Small intestine (tissue), 7 donors: Measurements from ENCODE around the gene TLCD3A. TPM values are rescaled to one million over a fixed set of nuclear protein-coding genes. Genes with fewer than 3 reads are reported as not detected.
A peak's percentile ranks its signal among the peaks of the same experiment; 100 is the strongest.
"Not testable (repeated sequence)": the region's sequence is repeated elsewhere in the genome, so short reads cannot be mapped to it uniquely, and the experiment has no call there.

Source experiments
- DNase-seq, 2 donors: peaks; one replicate each; pipeline versions ENCODE4 v3.0.0 to v3.0.0-alpha.2; 2013
- FAIRE-seq: peaks from 2 replicates; lab custom pipeline; 2012; peaks lifted over from hg19 to GRCh38; lab: Jason Lieb, UNC
- H3K27ac ChIP-seq, 3 donors: one replicate each; pipeline ENCODE4 v1.5.1; 2013; ENCODE audit warnings: low read length in 2 of 3, mild to moderate bottlenecking in 2 of 3, control low read depth in 1 of 3, inconsistent platforms in 1 of 3, low read depth in 1 of 3, moderate library complexity in 1 of 3
- H3K27me3 ChIP-seq, 3 donors: one replicate each; pipeline ENCODE4 v1.6.1; 2013; ENCODE audit warnings: low read length in 3 of 3, inconsistent platforms in 1 of 3; ENCODE audit not compliant: control insufficient read depth in 3 of 3, insufficient read depth in 3 of 3
- H3K36me3 ChIP-seq, 3 donors: one replicate each; pipeline ENCODE4 v1.6.1; 2013; ENCODE audit warnings: low read length in 3 of 3, inconsistent platforms in 1 of 3, low read depth in 1 of 3, mild to moderate bottlenecking in 1 of 3, moderate library complexity in 1 of 3; ENCODE audit not compliant: control insufficient read depth in 3 of 3, insufficient read depth in 2 of 3
- H3K4me1 ChIP-seq, 3 donors: one replicate each; pipeline ENCODE4 v1.6.1; 2013; ENCODE audit warnings: low read length in 2 of 3, inconsistent platforms in 1 of 3, low read depth in 1 of 3, mild to moderate bottlenecking in 1 of 3, moderate library complexity in 1 of 3; ENCODE audit not compliant: control insufficient read depth in 3 of 3, insufficient read depth in 2 of 3
- H3K4me3 ChIP-seq, 3 donors: one replicate each; pipeline ENCODE4 v1.5.1; 2013; ENCODE audit warnings: low read length in 3 of 3, control low read depth in 1 of 3, inconsistent platforms in 1 of 3, low read depth in 1 of 3, mild to moderate bottlenecking in 1 of 3, moderate library complexity in 1 of 3
- H3K9me3 ChIP-seq, 2 donors: one replicate each; pipeline ENCODE4 v1.6.1; 2013; ENCODE audit warnings: low read depth in 1 of 2, low read length in 1 of 2; ENCODE audit not compliant: control insufficient read depth in 2 of 2, insufficient read depth in 1 of 2
- WGBS, 3 donors: extraction: QIAGEN DNeasy Blood & Tissue Kit; methylation state at CpG; one replicate each; pipeline ENCODE4 v1.1.7; 2013; 5-methylcytosine and 5-hydroxymethylcytosine counted together
- polyA plus RNA-seq, 4 donors: library from polyadenylated mRNA; stranded (reverse) in 3 of 4; unstranded in 1 of 4; fragments of 200-250 nt in 3 of 4; fragments of 120-200 nt in 1 of 4; gene quantifications; one replicate each; pipeline versions ENCODE4 v1.2.1 to v1.2.3, GENCODE V29; 2013
- donor health status: healthy with polysubstance abuse.
- donor health status: control.
- donor health status: control.
- donor health status: Bipolar disorder and iron deficiency.
- donor health status: healthy.

Gene TLCD3A
- polyA plus RNA-seq, 4 donors: 5.6 to 25.7 (median 11.8) TPM

- peaks cover 0 to 32% (median 7%) of the 10 kb centered on the region in 3 donors for H3K36me3 ChIP-seq
- peak within 1 kb of the TSS; percentile 52 to 89 (median 71) for H3K27ac ChIP-seq
- peaks cover 0 to 17% (median 2%) of the 10 kb centered on the region in 3 donors for H3K4me1 ChIP-seq
- DNase-seq (peak; percentile 85 to 97), FAIRE-seq (no peak)
- H3K27me3 ChIP-seq: no peaks in the 10 kb centered on the region
- WGBS, 3 donors: 0 to 1% (median 1%) methylated on average over 60 to 87 of the region's 87 CpGs
- H3K4me3 ChIP-seq: peak within 1 kb of the TSS; percentile 78 to 83 (median 78)
- peaks cover 0 to 5% of the 10 kb centered on the region in 2 donors for H3K9me3 ChIP-seq
These were observed 19.7 kb downstream of the TLCD3A start, which contains the start of gene GEMIN4 for GRCh38 chr17:752002-752619. Gene GEMIN4 (minus strand): TSS chr17:752264. CDS start chr17:752142, 122 bp downstream.

GRCh38 chr17:752620-753219, 20.3 kb downstream of the TLCD3A start:
- H3K9me3 ChIP-seq: peaks cover 0 to 5% of the 10 kb centered on the region in 2 donors
- DNase-seq: peak; percentile 37 to 67
- peaks cover 0 to 31% (median 3%) of the 10 kb centered on the region in 3 donors for H3K36me3 ChIP-seq
- peak overlapping the region; percentile 75 to 78 (median 78) for H3K4me3 ChIP-seq
- peaks cover 0 to 17% (median 2%) of the 10 kb centered on the region in 3 donors for H3K4me1 ChIP-seq
- WGBS, 3 donors: 19 to 44% (median 32%) methylated on average over 35 to 43 of the region's 43 CpGs
- no peak for FAIRE-seq
- H3K27me3 ChIP-seq: no peaks in the 10 kb centered on the region
- peak overlapping the region; percentile 52 to 89 (median 71) for H3K27ac ChIP-seq

DNA sequence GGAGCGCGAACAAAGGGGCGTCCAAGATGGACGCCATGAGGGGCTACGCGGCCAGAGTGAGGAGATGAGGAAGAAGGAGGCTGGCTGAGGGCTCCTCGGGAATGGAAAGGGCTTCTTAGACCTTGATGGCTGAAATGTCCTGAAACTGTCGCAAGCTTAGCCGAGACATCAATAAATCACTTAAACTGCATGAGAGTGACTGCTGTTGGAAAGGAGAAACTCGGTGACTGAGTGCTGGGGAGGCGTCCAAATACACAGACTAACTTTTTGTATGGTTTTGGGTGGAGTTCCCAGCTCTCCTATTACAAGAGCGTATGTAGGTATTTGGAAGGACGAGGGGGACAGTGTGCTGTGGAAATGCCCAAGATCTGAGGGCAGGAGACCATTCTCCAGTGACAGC, 21.0 kb downstream of the TLCD3A start:
- H3K9me3 ChIP-seq: peaks cover 0 to 5% of the 10 kb centered on the region in 2 donors
- no peak overlapping the region for H3K27ac ChIP-seq
- FAIRE-seq: no peak
- H3K4me3 ChIP-seq: no peak overlapping the region
- no peak for DNase-seq
- peaks cover 0 to 17% (median 2%) of the 10 kb centered on the region in 3 donors for H3K4me1 ChIP-seq
- no peaks in the 10 kb centered on the region for H3K27me3 ChIP-seq
- 76 to 88% (median 84%) methylated on average over 13 of the region's 13 CpGs for WGBS, 3 donors
- H3K36me3 ChIP-seq: peaks cover 0 to 29% (median 3%) of the 10 kb centered on the region in 3 donors

DNA sequence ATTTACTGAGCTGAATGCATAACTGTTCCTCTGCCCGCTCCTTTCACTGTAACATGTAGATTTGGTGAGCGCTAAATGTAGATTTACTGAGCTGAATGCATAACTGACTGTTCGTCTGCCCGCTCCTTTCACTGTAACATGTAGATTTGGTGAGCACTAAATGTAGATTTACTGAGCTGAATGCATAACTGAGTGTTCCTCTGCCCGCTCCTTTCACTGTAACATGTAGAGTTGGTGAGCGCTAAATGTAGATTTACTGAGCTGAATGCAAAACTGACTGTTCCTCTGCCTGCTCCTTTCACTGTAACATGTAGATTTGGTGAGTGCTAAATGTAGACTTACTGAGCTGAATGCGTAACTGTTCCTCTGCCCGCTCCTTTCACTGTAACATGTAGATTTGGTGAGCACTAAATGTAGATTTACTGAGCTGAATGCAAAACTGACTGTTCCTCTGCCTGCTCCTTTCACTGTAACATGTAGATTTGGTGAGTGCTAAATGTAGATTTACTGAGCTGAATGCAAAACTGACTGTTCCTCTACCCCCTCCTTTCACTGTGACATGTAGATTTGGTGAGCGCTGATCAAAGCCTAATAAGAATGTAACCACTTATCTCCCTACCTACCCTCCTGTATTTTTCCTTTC, 23.0 kb downstream of the TLCD3A start:
- not testable (repeated sequence) for H3K9me3 ChIP-seq, DNase-seq, H3K27me3 ChIP-seq, H3K27ac ChIP-seq, H3K4me3 ChIP-seq
- H3K4me1 ChIP-seq: peaks cover 0 to 16% (median 2%) of the 10 kb centered on the region in 3 donors
- WGBS, 3 donors: 96 to 98% (median 98%) methylated on average over 9 of the region's 9 CpGs
- H3K36me3 ChIP-seq: peaks cover 3 to 34% (median 3%) of the 10 kb centered on the region in 3 donors
- FAIRE-seq: peak; percentile 5

GRCh38 chr17:756010-756567, 23.7 kb downstream of the TLCD3A start:
- H3K36me3 ChIP-seq: peaks cover 3 to 37% (median 3%) of the 10 kb centered on the region in 3 donors
- not testable (repeated sequence) for H3K9me3 ChIP-seq, H3K4me3 ChIP-seq, H3K4me1 ChIP-seq, FAIRE-seq, H3K27me3 ChIP-seq, DNase-seq, H3K27ac ChIP-seq
- WGBS, 3 donors: 73 to 85% (median 81%) methylated on average over 15 of the region's 15 CpGs

GRCh38 chr17:759964-760363, 27.6 kb downstream of the TLCD3A start:
- H3K27me3 ChIP-seq: no peaks in the 10 kb centered on the region
- no peak for DNase-seq
- FAIRE-seq: no peak
- no peaks in the 10 kb centered on the region for H3K4me1 ChIP-seq
- WGBS, 3 donors: 93 to 97% (median 93%) methylated on average over 5 of the region's 5 CpGs
- peaks cover 5 to 56% (median 8%) of the 10 kb centered on the region in 3 donors for H3K36me3 ChIP-seq
- H3K4me3 ChIP-seq: no peak overlapping the region
- no peaks in the 10 kb centered on the region for H3K9me3 ChIP-seq
- H3K27ac ChIP-seq: no peak overlapping the region

GRCh38 chr17:760371-760770, 28.0 kb downstream of the TLCD3A start:
- Histone ChIP-seq H3K36me3 (peaks cover 5 to 60% (median 8%) of the 10 kb centered on the region in 3 donors), H3K9me3 (no peaks in the 10 kb centered on the region), H3K27me3 (no peaks in the 10 kb centered on the region), H3K4me1 (no peaks in the 10 kb centered on the region), H3K4me3 (no peak overlapping the region), H3K27ac (no peak overlapping the region)
- FAIRE-seq: no peak
- no peak for DNase-seq
- 89 to 91% (median 91%) methylated on average over 9 of the region's 9 CpGs for WGBS, 3 donors

- Histone ChIP-seq H3K27ac (no peak overlapping the region), H3K4me3 (no peak overlapping the region), H3K36me3 (peaks cover 12 to 59% (median 29%) of the 10 kb centered on the region in 3 donors), H3K4me1 (no peaks in the 10 kb centered on the region), H3K9me3 (no peaks in the 10 kb centered on the region), H3K27me3 (no peaks in the 10 kb centered on the region)
- 78 to 81% (median 79%) methylated on average over 3 of the region's 3 CpGs for WGBS, 3 donors
- FAIRE-seq: no peak
- DNase-seq: no peak
These were observed 34.7 kb downstream of the TLCD3A start for GRCh38 chr17:767076-767475.
